HG02852 (cell line): ENCODE data around the gene RAD51B.
"Not testable (repeated sequence)": the region's sequence is repeated elsewhere in the genome, so short reads cannot be mapped to it uniquely, and the experiment has no call there.

Experiments
- ATAC-seq: cut with Tn5 transposase; IDR thresholded peaks from one replicate; pipeline ENCODE4 v1.9.1; 2021; ENCODE audit warnings: mild to moderate bottlenecking, moderate library complexity; ENCODE audit not compliant: unreplicated experiment

Gene RAD51B

DNA sequence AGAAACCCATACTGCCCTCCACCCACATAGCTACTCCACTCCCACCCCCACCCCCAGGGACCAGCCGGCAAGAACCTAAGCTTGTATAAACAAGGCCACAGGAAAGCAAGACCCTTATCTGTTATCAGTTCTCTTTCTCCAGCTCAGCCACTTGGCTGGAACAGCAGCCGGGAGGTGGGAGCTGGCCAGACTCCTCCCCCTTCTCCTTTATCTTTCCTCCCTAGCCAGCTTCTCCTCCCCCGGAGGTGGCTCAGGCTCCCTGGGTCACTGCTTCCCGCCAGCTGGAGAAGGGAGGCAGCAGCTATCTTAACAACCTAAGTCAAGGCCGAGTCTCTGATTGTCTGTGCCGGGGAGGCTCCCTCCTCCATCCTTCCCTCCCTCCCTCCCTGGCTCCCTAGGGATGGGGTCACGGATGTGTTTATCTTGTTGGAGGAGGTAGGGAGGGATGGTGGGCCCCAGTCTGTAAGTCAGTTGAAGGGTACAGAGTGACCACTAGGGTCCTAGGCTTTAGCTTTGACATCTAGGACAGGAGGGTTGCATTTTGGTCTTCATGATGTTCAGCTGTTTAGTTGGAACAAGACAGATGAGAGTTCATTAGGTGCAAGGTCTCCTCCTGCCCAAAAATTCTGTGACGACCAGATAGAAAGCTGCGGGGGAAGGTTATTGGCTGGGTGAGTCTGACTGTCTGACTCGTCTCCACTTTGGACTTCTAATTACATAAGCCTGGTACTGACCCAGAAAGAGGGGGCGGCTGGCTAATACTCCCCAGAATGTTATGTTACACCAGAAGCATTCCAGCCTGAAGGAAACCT is 943.6 kb downstream of the RAD51B start:
- ATAC-seq: no peak

GRCh38 chr14:68763843-68764242 is 944.3 kb downstream of the RAD51B start:
- ATAC-seq: not testable (repeated sequence)

- ATAC-seq: no peak
These were observed 947.0 kb downstream of the RAD51B start for GRCh38 chr14:68766299-68767247.

DNA sequence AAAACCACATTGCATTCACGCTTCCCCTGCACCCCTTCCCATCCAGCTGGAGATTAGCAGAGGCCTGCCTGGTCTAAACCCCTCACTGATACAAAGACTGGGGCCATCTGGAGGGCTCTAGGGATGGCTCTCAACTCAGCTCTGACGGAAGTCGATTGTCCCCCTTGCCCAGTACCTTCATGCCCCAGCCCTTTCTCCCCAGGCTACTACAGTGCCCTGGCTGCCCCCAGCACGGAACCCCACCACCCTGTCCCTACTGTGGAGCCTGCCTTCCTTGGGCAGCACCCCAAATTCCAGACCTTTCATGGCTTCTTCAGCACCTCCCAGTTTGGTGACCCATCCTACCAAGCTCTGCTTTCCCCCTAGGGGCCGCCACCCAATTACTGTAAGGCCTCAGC is 947.7 kb downstream of the RAD51B start:
- ATAC-seq: no peak

- no peak for ATAC-seq
These were observed 948.7 kb downstream of the RAD51B start for GRCh38 chr14:68768316-68768715.

- no peak for ATAC-seq
These were observed 950.5 kb downstream of the RAD51B start for GRCh38 chr14:68770051-68770450.

- no peak for ATAC-seq
These were observed 951.1 kb downstream of the RAD51B start for GRCh38 chr14:68770553-68771286.

- no peak for ATAC-seq
These were observed 952.1 kb downstream of the RAD51B start for GRCh38 chr14:68771631-68772030.

GRCh38 chr14:68772761-68773381 is 953.3 kb downstream of the RAD51B start:
- ATAC-seq: no peak

DNA sequence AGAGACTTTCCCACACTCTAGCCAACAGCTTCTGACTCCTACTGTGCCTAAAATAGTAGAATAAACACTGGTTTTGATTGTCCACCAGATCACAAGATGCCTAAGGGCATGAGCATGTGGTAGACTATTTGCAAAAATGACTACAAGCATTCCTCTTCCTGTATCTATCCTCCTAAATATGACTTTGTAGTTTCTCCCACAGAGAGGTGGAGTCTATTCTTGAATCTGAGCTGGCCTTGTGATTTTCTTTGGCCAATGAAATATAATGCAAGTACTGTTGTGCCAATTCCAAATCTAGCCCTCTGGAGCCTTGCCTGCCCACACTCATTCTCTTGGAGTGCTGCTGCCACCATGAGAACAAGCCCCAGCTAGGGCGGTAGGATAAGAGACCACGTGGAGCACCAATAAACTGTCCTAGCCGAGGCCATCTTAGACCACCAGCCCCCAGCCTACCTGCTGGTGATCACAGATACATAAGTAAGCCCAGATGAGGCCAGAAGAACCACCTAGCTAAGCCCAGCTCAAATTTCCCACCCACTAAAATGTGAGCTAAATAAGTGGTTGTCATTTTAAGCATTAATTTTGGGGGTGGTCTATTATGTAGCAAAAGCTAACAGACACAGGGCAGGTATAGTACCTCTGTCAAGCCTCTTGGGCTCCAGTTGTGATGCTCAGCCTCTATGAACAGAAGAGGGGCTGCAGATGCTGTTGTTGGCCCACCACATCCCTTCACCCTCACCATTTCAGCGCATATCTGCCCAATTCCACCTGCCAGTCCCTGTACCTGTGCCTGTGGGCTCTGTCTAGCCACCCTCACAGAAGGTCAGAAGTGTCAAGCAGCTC is 955.4 kb downstream of the RAD51B start:
- ATAC-seq: no peak

DNA sequence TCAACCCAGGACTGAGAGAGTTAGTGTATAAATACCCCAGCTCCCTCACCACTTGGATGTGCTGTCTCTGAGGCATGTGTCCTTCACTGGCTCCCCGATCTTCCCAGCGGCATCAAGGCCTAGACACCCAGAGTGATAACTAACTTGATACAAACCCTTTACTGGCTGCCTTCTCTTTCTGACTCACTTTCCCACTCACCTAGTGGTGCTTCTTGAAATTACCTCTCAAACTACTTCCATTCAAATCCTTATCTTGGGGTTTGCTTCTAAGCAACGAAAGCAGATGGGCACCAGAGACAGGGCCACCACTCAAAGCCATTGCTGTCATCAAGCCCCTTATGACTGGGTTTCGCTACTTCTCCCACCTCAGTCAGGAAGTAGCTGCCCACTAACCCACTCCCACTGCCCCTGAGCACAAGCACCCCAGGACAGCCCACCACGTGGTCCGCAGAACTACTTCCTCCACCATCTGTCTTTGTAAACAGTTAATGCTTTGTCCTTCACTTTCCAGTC is 956.1 kb downstream of the RAD51B start:
- no peak for ATAC-seq

DNA sequence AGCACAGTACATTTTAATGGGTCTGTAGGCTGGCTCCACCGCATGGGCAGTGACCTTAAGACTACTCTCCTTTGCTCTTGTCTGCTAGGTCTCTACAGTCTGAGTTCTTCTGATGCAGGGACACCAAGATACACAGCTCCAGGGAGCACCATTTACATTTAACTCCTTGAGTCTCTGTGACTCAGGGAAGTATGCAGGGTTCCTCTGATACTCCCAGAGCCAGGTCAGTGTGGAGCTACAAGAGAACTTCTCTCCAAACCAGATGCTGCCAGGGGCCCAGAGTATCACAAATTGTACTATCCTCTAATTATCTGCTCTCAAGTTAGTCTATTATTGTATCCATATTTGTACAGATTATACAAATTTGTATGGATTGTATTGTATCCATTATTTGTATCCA is 958.1 kb downstream of the RAD51B start:
- no peak for ATAC-seq
